GM13977 (cell line): Measurements from ENCODE around the gene ALDH3A1.

ENCODE experiments used
- DNase-seq: peaks from one replicate; pipeline ENCODE4 v3.0.0; 2012; ENCODE audit warnings: low spot score
- in situ Hi-C: fragments of 300-500 bp; cut with MboI; formaldehyde crosslinking; loops from one replicate; pipeline ENCODE4 v1.12.0; 2022; ENCODE audit warnings: low sequenced_read_pairs, low pct_unique_long_range_greater_than_20kb, mixed read lengths, inconsistent platforms; ENCODE audit not compliant: unreplicated experiment
- TF ChIP-seq, protein P1 (sequence below): IDR thresholded peaks from 2 replicates; pipeline ENCODE4 v1.5.1; 2012; ENCODE audit warnings: mild to moderate bottlenecking, control low read depth; ENCODE audit not compliant: insufficient read depth; ENCODE audit errors: extremely low read depth, missing control alignments

The ALDH3A1 gene

DNA sequence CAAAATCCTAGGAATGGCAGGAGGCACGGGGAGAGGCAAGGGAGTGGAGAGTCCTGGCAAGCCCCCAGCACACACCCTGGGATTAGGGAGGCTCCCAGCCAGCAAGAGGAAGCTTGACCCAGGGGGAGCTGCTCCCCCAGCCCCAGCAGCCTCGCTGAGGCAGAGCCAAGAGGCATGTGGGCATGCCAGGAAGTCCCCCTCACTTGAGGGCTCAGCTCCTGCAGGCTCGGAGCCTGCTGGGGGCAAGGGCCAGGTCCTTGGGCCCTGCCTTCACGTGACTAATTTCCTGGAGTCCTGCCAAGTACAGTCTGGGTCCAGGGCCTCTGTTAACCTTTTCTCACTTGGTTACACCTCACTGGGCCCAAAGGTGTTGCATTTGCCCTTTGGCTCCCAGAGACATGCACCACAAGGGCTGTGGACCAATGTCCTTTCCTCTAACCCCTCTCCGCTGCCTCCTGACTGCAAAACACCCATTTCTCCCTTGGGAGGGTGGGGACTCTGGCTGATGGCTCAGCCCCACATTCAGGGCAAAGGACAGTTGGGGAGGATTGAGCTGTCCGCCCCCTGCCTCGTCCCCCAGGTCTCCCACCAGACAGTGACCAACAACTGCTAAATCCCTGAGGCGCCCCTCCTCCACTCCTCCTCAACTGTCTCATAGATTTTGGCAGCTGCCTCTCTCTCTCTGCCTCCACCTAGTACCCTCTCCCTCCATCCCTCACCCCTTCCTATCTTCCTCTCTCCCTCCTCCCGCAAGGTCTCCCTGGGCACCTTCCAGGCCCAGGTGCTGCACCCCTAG, 27.3 kb downstream of the ALDH3A1 start:
- TF ChIP-seq, protein P1, sequence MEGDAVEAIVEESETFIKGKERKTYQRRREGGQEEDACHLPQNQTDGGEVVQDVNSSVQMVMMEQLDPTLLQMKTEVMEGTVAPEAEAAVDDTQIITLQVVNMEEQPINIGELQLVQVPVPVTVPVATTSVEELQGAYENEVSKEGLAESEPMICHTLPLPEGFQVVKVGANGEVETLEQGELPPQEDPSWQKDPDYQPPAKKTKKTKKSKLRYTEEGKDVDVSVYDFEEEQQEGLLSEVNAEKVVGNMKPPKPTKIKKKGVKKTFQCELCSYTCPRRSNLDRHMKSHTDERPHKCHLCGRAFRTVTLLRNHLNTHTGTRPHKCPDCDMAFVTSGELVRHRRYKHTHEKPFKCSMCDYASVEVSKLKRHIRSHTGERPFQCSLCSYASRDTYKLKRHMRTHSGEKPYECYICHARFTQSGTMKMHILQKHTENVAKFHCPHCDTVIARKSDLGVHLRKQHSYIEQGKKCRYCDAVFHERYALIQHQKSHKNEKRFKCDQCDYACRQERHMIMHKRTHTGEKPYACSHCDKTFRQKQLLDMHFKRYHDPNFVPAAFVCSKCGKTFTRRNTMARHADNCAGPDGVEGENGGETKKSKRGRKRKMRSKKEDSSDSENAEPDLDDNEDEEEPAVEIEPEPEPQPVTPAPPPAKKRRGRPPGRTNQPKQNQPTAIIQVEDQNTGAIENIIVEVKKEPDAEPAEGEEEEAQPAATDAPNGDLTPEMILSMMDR: no peak
- in situ Hi-C loops: loop anchor here (25.0 kb wide), 1 partner anchor 109 kb away; no protein-coding TSS in a partner anchor
- no peak for DNase-seq

GRCh38 chr17:19720210-19720475, 28.0 kb downstream of the ALDH3A1 start:
- TF ChIP-seq, protein P1: no peak
- in situ Hi-C loops: loop anchor here (25.0 kb wide), 1 partner anchor 108 kb away; no protein-coding TSS in a partner anchor
- DNase-seq: no peak

DNA sequence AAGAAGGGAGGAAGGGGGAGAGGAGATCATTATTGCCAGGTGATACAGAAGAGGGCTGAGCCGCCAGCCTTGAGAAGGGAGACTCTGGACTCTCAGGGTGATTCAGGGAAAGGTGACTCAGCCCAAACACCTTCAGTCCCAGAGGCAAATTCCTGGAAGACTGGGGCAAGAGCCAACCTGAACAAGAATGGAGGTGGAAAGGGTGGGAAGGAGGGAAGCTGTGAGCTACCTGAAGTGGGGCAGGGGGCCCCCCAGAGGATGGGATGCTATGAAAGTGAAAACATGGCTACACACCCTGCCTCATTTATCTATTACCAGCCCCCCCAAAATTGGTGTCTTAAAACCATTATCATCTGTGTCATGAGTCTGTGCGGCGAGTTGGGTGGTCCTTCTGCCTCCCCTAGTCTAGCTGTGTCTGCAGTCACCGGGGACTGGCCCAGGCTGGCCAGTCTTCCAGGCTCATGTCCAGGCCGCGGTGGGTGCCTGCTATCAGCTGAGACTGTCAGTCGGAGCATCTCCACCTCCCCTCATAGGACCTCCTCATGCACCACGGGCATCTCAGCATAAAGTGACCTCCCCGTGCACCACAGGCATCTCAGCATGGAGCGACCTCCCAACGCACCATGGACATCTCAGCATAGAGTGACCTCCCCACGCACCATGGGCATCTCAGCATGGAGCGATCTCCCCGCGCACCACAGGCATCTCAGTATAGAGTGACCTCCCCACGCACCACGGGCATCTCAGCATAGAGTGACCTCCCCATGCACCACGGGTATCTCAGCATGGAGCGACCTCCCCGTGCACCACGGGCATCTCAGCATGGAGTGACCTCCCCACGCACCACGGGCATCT, 28.5 kb downstream of the ALDH3A1 start:
- no peak for DNase-seq
- TF ChIP-seq, protein P1: no peak
- in situ Hi-C loops: loop anchor here (25.0 kb wide), 1 partner anchor 107 kb away; no protein-coding TSS in a partner anchor

DNA sequence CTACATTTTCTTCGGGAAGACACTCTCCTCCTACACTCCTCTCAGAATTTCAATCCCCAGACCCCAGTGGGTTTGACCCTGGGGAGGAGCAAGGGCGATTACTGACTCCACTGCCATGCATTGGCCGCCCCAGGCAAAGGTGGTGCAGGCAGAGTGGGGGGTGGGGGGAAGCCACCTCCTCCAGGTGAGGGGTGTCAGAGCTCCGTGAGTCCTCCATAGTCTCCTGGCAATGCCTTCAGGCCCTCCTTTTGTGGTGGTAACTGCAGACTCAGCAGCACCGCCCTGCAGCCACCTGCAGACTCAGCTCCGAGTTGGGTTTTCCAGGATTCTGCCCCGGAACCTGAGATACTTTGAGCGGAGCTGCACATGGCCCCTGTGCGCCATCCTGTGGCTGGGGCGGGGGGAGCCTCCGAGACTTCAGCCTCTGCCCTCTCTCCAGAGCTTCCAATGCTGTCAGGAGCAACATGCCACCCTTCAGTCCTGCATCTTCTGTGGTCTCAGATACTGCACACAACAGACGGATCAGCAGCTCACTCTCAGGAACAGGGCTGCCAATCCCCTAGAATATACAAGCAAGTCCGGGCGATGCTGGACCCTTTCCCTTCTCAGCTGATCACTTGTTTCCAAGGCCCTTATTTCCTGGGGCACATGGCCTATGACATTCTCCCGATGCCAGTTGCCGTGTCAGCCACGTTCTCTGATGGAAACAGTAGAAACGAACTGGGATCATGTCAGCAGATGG, 29.3 kb downstream of the ALDH3A1 start:
- TF ChIP-seq, protein P1: peak; percentile 22
- no peak for DNase-seq
- in situ Hi-C loops: loop anchor here (25.0 kb wide), 1 partner anchor 106 kb away; no protein-coding TSS in a partner anchor

DNA sequence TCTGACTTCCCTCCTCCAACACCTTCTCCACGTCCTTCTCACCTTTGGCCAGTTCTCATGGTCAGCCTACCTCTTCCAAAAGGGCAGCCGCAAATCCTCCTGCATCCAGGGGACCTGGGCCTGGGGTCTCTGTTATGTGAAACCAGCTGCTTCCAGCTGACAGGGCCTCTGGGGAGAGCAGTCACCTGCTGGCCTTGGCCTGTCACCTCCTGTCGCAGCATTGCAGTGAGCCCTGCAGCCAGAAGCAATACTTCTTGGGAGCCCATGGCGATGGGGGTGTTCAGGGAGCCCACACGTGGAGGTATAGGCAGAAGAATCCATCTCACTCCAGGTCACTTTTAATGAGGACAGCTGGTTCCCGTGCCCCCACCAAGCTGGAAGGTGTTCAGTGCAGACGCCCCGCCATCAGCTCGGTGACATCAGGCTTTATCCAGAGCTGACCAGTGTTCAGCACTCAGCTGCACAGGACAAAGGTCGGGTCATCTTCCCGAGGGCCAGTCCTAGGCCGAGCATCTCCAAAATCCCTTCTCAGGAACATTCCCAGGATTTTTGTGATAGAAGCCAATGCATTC, 30.0 kb downstream of the ALDH3A1 start:
- in situ Hi-C loops: loop anchor here (25.0 kb wide), 1 partner anchor 106 kb away; no protein-coding TSS in a partner anchor
- TF ChIP-seq, protein P1: no peak
- no peak for DNase-seq

DNA sequence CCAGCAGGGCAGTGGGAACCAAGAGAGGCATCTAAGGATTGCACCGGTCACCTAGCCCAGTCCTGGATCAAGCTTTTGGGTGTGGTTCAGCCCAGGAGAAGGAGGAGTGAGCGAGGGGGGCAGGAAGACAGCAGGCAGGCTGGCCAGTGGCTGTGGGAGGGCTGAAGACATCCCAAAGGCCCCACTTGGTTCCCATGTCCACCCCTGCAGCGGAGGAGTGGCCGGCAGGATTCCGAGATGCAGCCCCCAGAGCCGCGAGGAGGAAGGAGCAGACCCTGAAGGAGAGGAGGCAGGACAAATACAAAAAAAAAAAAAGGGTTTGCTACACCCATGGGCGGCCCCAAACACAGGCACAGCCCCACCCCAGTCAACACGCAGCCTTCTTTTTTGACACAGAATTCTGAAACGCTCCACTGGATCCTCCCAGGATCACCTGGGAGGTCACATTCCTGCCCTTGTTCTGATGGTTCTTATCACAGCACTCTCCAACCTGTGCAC, 30.6 kb downstream of the ALDH3A1 start:
- TF ChIP-seq, protein P1: no peak
- DNase-seq: no peak
- in situ Hi-C loops: loop anchor here (25.0 kb wide), 1 partner anchor 105 kb away; no protein-coding TSS in a partner anchor
